GM21526 (cell line): Measurements from ENCODE around the gene GNRH2.

Experiments used
- ATAC-seq: cut with Tn5 transposase; IDR thresholded peaks from one replicate; pipeline ENCODE4 v1.9.1; 2021; ENCODE audit warnings: moderate library complexity; ENCODE audit not compliant: unreplicated experiment, low FRiP score

The GNRH2 gene

GRCh38 chr20:3094848-3095629 is 51.6 kb downstream of the GNRH2 start:
- no peak for ATAC-seq
